Measurements from ENCODE around the gene LPXN.

The LPXN gene

DNA sequence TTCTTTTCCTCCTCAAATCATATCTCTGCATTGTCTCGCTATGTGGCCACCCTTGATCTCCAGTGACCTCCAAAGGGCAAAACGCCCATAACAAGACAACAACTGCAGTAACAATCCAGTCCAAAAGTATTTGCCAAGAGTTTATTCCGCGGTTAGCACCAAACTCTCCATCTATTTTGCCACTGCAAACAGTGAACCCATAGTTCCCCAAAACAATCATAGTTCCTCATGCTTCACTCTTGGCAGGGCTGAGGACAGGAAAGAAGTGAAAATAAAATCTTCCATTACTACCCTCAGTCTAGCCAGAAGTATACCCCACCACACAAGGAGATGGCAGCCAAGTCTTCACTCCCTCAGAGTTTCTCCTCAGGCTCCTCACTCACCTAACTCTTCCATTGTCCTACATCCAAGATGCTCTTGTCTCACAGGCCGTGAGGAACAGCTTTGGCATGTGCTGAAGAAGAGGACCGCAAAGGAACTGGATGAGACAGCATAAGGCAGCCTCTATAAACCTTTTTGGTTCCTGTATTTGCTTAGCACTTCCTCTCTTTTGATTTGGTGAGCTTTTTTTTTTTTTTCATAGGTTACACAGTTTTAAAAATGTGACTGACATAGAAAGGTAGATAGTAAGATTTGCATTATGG lies at the start of gene LPXN:
Gene LPXN, minus strand, starts transcription at position 480 of the 644 bp plus-strand sequence. Its CDS starts 84 bp downstream, at position 396.
- H3K4me1 ChIP-seq = peaks cover 33 to 52% (median 49%) of the 10 kb centered on the region in 10 experiments
- peak within 1 kb of the TSS; percentile 98 to 100 (median 100) for H3K9ac ChIP-seq
- H3K4me2 ChIP-seq = peak within 1 kb of the TSS; percentile 83 to 96 (median 89)
- no peaks in the 10 kb centered on the region for H3K27me3 ChIP-seq
- peaks cover 0 to 7% (median 5%) of the 10 kb centered on the region in 11 experiments; a peak in 15 of 22 replicates for H3K36me3 ChIP-seq
- H3K4me3 ChIP-seq = peak within 1 kb of the TSS; percentile 67 to 98 (median 84)
- no peaks in the 10 kb centered on the region for H3K9me3 ChIP-seq (replicated peaks in 1 of 11)
- TF ChIP-seq Cebpa-rat (IDR thresholded peaks at IDR 0.05) = no peak
- H3K27ac ChIP-seq = peak within 1 kb of the TSS; percentile 98 to 100 (median 100)
- H4K20me1 ChIP-seq = peaks cover 2 to 20% (median 7%) of the 10 kb centered on the region in 11 experiments; a peak in 18 of 22 replicates

DNA sequence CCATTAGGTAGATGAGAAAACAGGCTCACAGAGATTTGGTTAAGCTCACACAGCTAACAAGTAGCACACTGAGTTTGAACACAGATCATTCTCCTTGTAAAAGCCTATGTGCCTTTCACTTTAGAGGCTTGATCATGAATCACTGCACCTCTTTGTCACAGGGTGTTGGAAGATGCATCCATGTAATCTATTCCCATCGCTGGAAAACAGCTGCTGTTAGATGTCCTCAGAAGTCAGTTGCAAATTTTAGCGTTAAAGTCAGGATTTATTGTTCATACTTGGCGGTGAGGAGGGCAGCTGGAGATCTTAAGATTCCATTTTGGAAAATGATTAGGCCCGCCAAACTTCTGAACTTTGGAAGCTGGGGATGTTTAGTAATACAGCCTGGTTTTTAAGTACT lies 49.4 kb upstream of the LPXN start:
- H3K9me3 ChIP-seq (replicated peaks in 1 of 11) = no peaks in the 10 kb centered on the region
- H3K27ac ChIP-seq = no peak overlapping the region; a peak in 1 of 22 replicates
- H3K36me3 ChIP-seq = peaks cover 52 to 85% (median 64%) of the 10 kb centered on the region in 11 experiments
- no peaks in the 10 kb centered on the region for H3K27me3 ChIP-seq
- peaks cover 0 to 14% (median 0%) of the 10 kb centered on the region in 11 experiments; a peak in 4 of 22 replicates for H4K20me1 ChIP-seq
- TF ChIP-seq Cebpa-rat (IDR thresholded peaks at IDR 0.05) = no peak
- H3K9ac ChIP-seq = no peak overlapping the region
- H3K4me1 ChIP-seq = peaks cover 28 to 50% (median 39%) of the 10 kb centered on the region in 10 experiments
- no peak overlapping the region for H3K4me3 ChIP-seq
- peak overlapping the region in 8 of 11 experiments; percentile 33 to 76 (median 56); a peak in 6 of 22 replicates for H3K4me2 ChIP-seq

DNA sequence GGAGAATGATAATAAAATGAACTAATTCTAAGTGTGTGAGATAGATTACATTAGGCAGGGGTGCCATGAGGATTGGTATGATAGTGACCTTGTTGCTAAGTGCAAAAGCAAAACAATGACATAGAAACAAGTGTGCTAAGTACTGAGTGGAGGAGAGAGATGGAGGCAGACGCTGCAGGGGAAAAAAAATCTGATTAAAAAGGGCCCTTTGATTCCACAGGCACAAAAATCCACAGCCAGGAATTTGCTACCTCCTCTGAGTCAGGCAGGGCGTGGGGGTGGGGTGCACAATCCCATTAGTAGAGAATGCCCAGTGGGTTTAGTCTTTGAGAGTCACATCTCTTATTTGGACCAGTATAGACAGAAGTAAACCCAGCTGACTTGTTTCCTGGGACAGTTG lies 46.7 kb upstream of the LPXN start, which contains the start of gene CNTF:
Gene CNTF, plus strand, starts transcription at position 322 of the 400 bp plus-strand sequence. CDS start 88 bp downstream, outside the sequence.
- H3K4me2 ChIP-seq = no peak within 1 kb of the TSS
- no peak within 1 kb of the TSS for H3K4me3 ChIP-seq
- no peaks in the 10 kb centered on the region for H3K27me3 ChIP-seq
- peaks cover 80 to 98% (median 86%) of the 10 kb centered on the region in 11 experiments for H3K36me3 ChIP-seq
- no peak for TF ChIP-seq Cebpa-rat (IDR thresholded peaks at IDR 0.05)
- no peak within 1 kb of the TSS for H3K9ac ChIP-seq
- no peaks in the 10 kb centered on the region for H3K9me3 ChIP-seq (replicated peaks in 1 of 11)
- H3K27ac ChIP-seq = no peak within 1 kb of the TSS
- H4K20me1 ChIP-seq = peaks cover 0 to 16% (median 7%) of the 10 kb centered on the region in 11 experiments; a peak in 6 of 22 replicates
- peaks cover 24 to 45% (median 31%) of the 10 kb centered on the region in 10 experiments for H3K4me1 ChIP-seq

DNA sequence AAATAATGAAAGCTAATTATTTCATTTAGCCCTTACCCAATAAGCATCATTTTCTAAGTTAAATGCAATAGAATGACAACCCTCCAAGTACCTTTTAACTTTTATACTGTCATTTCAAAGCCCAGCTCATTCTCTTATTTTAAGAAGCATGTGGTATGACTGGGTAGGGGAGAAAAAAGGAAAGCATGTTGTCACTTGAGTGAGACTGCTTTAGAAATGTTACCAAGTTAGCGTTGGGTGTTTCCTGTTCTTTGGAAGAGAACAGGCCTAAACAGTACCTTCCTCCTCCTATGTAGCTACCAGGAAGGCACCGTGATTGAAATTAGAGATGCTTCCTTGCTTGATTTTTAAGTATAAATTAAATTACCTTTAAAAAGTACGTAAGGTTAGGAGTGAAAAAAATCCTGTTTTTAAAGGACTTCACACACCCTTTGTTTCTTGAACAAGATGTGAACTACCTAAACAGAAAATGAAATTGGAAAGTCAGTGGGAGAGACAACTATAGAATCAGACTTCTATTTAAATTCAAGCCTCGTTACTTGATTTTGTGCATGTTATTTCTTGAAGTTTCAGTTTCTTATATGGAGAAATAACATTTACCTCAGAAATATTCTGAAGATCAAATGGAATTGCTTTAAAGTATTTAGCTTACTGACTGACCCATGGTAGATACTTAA lies 46.1 kb upstream of the LPXN start:
- Histone ChIP-seq H3K4me2 (no peak overlapping the region), H3K27me3 (no peaks in the 10 kb centered on the region), H4K20me1 (peaks cover 0 to 16% (median 9%) of the 10 kb centered on the region in 11 experiments; a peak in 5 of 22 replicates), H3K9me3 (replicated peaks in 1 of 11) (no peaks in the 10 kb centered on the region), H3K4me1 (peaks cover 18 to 42% (median 25%) of the 10 kb centered on the region in 10 experiments), H3K36me3 (peaks cover 86 to 100% (median 93%) of the 10 kb centered on the region in 11 experiments), H3K27ac (no peak overlapping the region), H3K9ac (no peak overlapping the region), H3K4me3 (no peak overlapping the region)
- no peak for TF ChIP-seq Cebpa-rat (IDR thresholded peaks at IDR 0.05)

DNA sequence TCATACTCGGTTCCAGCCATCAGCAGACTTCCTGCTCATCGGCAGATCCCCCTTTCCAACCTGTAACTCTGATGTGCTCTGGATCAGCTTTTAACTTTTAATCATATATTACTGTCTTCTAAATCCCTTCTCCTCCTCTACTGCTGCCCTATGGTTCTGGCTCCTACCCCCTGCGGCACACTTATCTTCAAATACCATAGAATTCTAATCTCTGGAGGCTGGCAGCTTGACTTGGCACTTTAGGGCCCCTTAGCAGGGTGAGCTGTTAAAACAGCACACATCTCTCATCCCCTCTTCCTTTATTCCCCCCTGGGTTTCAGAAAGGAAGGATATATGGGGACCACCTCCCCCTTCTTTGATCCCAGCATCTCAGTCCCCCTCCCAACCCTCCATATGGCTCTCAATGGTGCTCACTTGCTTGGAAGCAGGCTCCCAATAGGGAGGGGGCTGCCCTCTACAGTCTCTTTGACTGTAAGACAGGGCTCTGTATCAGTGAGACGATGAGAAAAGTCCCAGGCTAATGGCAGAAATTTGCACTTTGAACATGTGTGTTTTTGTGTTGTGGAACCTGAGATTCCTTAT lies 42.4 kb upstream of the LPXN start:
- Histone ChIP-seq H3K9me3 (replicated peaks in 1 of 11) (no peaks in the 10 kb centered on the region), H3K36me3 (peaks cover 99 to 100% (median 100%) of the 10 kb centered on the region in 11 experiments)

DNA sequence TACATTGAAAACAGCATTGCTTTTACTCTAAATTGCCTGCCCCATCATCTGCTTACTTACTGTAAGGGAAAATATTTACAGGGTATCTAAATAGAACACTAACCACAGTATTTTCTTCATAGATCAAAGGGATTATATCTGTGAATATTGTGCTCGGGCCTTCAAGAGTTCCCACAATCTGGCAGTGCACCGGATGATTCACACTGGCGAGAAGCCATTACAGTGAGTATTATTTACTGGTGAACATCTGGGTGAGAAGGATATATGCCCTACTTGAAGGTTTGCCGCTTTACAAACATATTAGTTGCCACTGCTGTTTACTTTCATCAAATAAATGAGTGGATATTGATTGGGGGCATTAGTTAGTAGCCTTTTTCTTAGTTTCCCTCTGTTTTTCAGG lies 40.9 kb upstream of the LPXN start:
- Histone ChIP-seq H3K9me3 (replicated peaks in 1 of 11) (no peaks in the 10 kb centered on the region), H4K20me1 (peaks cover 0 to 13% (median 9%) of the 10 kb centered on the region in 11 experiments; a peak in 6 of 22 replicates), H3K27me3 (no peaks in the 10 kb centered on the region), H3K4me3 (no peak overlapping the region), H3K9ac (no peak overlapping the region), H3K4me1 (peaks cover 0 to 21% (median 10%) of the 10 kb centered on the region in 10 experiments; a peak in 11 of 20 replicates), H3K36me3 (peaks cover 99 to 100% (median 100%) of the 10 kb centered on the region in 11 experiments), H3K27ac (no peak overlapping the region), H3K4me2 (no peak overlapping the region)
- TF ChIP-seq Cebpa-rat (IDR thresholded peaks at IDR 0.05) = no peak

More for the DNA sequence above, 42.4 kb upstream of the LPXN start:
- H3K4me1 ChIP-seq = peaks cover 0 to 21% (median 9%) of the 10 kb centered on the region in 10 experiments; a peak in 8 of 20 replicates
- H4K20me1 ChIP-seq = peaks cover 0 to 16% (median 9%) of the 10 kb centered on the region in 11 experiments; a peak in 7 of 22 replicates
- H3K9ac ChIP-seq = no peak overlapping the region
- no peak overlapping the region for H3K4me3 ChIP-seq
- H3K4me2 ChIP-seq = no peak overlapping the region
- no peak for TF ChIP-seq Cebpa-rat (IDR thresholded peaks at IDR 0.05)
- H3K27ac ChIP-seq = no peak overlapping the region
- H3K27me3 ChIP-seq = no peaks in the 10 kb centered on the region

DNA sequence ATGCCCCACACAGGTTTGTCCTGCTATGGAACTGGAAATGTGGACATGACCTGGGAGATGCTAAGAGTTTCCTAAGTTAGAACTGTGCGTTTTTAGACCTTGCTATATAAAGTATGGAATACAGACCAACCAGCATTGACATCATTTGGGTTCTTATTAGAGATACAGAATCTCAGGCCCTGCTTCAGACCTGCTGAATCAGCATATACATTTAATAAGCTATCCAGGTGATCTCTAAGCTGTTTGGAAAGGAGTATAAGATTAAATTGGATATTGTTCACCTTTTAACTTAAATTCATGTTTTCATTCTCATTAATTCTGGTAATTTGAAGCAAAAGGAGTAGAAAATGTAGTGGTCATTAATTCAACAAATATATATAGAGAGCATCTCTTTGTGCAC lies 39.9 kb upstream of the LPXN start:
- TF ChIP-seq Cebpa-rat (IDR thresholded peaks at IDR 0.05) = no peak
- H3K4me1 ChIP-seq = peaks cover 0 to 21% (median 14%) of the 10 kb centered on the region in 10 experiments; a peak in 11 of 20 replicates
- no peaks in the 10 kb centered on the region for H3K27me3 ChIP-seq
- H3K4me3 ChIP-seq = no peak overlapping the region
- no peak overlapping the region for H3K27ac ChIP-seq
- no peak overlapping the region for H3K9ac ChIP-seq
- peaks cover 99 to 100% (median 100%) of the 10 kb centered on the region in 11 experiments for H3K36me3 ChIP-seq
- peaks cover 0 to 13% (median 9%) of the 10 kb centered on the region in 11 experiments; a peak in 6 of 22 replicates for H4K20me1 ChIP-seq
- no peak overlapping the region for H3K4me2 ChIP-seq
- H3K9me3 ChIP-seq (replicated peaks in 1 of 11) = no peaks in the 10 kb centered on the region

DNA sequence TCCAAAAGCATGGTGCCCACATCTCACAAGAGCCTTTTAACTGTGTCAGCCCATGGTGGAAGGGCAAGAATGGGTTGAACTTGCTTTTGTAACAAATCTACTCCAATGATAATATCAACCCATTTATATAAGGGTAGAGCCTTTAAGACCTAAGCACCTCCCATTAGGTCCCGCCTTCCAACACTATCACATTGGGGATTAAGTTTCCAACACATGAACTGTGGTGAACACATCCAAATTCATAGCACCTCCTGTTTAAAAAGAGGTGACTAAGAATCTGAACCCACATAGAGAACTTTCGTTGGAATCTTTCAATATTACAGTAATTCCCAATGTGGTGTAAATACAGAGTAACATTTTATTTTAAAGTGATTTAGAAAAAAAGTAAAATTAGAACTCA lies 37.6 kb upstream of the LPXN start:
- Histone ChIP-seq H3K4me1 (peaks cover 0 to 40% (median 9%) of the 10 kb centered on the region in 10 experiments; a peak in 11 of 20 replicates), H3K9ac (no peak overlapping the region), H3K4me2 (no peak overlapping the region), H4K20me1 (peaks cover 11 to 33% (median 20%) of the 10 kb centered on the region in 11 experiments; a peak in 15 of 22 replicates), H3K36me3 (peaks cover 86 to 100% (median 93%) of the 10 kb centered on the region in 11 experiments), H3K9me3 (replicated peaks in 1 of 11) (no peaks in the 10 kb centered on the region), H3K27me3 (no peaks in the 10 kb centered on the region), H3K4me3 (no peak overlapping the region), H3K27ac (no peak overlapping the region)
- TF ChIP-seq Cebpa-rat (IDR thresholded peaks at IDR 0.05) = no peak

Measured in BLaER1 treated with 17β-estradiol and CSF1 and Interleukin-3, amounts not matched to agents 10 nM and 100 nM (cell line).